HepG2 (cell line): ENCODE results near the gene NDUFAF8. TPM values are rescaled to one million over a fixed set of nuclear protein-coding genes. Genes with fewer than 3 reads are reported as not detected.

Source experiments
- ATAC-seq: fragments of 200-7000 bp; cut with Tn5 transposase; 3 replicates; pipeline ENCODE4 v1.9.1; 2020; ENCODE audit warnings: mild to moderate bottlenecking, moderate library complexity
- BruUV-seq: library from RNA; stranded (reverse); fragments of 400-500 nt; replicated peaks from 2 replicates; lab custom pipeline; 2021; lab: Mats Ljungman, UMichigan
- CTCF ChIA-PET: fragments of 300-600 bp; formaldehyde crosslinking; extraction: SDS; loops from one replicate; lab custom pipeline; 2021; ENCODE audit warnings: low total read pairs, inconsistent platforms, low intra/inter-chr PET ratio; lab: Yijun Ruan, JAX
- POLR2A ChIA-PET: fragments of 350-600 bp; sonication (Branson Sonifier 250); formaldehyde crosslinking; loops from one replicate; lab custom pipeline; 2020; ENCODE audit warnings: antibody characterized with exemption, inconsistent platforms; lab: Yijun Ruan, JAX
- DNase-seq: peaks from one replicate; pipeline ENCODE4 v3.0.0-alpha.2; 2015; ENCODE audit warnings: low spot score
- FAIRE-seq: peaks from 3 replicates; lab custom pipeline; 2011; peaks lifted over from hg19 to GRCh38; lab: Jason Lieb, UNC
- H2AFZ ChIP-seq: one replicate; pipeline ENCODE4 v1.6.1; 2011; ENCODE audit warnings: low read length, inconsistent platforms
- H3K27ac ChIP-seq: fragments of 300-600 bp; 3 replicates; pipeline ENCODE4 v1.8.0; 2011; ENCODE audit warnings: mixed run types, mild to moderate bottlenecking, mixed read lengths, low read length, inconsistent platforms; ENCODE audit not compliant: insufficient read depth; ENCODE audit errors: extremely low read length
- H3K27me3 ChIP-seq, 2 experiments: fragments of 200-600 bp in 1 of 2; 2 replicates in 1 of 2; 3 replicates in 1 of 2; pipeline versions ENCODE4 v1.6.0 to v1.8.0; 2011; ENCODE audit warnings: low read length in 2 of 2, mild to moderate bottlenecking in 2 of 2, moderate library complexity in 2 of 2, inconsistent platforms in 1 of 2; ENCODE audit not compliant: insufficient read depth in 2 of 2, control insufficient read depth in 1 of 2
- H3K36me3 ChIP-seq, 2 experiments: fragments of 200-600 bp in 1 of 2; replicated peaks in 1 of 2; 2 replicates in 1 of 2; 3 replicates in 1 of 2; pipeline versions ENCODE4 v1.5.1 to v1.8.0; 2011; ENCODE audit warnings: low read length in 2 of 2, inconsistent platforms in 1 of 2; ENCODE audit not compliant: insufficient read depth in 2 of 2, control insufficient read depth in 1 of 2
- H3K4me1 ChIP-seq: 2 replicates; pipeline ENCODE4 v1.5.1; 2012; ENCODE audit warnings: low read length, inconsistent platforms; ENCODE audit not compliant: insufficient read depth
- H3K4me2 ChIP-seq: 2 replicates; pipeline ENCODE4 v1.6.0; 2011; ENCODE audit warnings: low read depth, low read length, inconsistent platforms
- H3K4me3 ChIP-seq, 3 experiments: fragments of 200-600 bp in 1 of 3; sonication (generic), shearing (Covaris generic) in 1 of 3; replicated peaks in 1 of 3; 2 replicates each; pipeline ENCODE4 v1.5.1; 2011 to 2016; ENCODE audit warnings: low read length in 3 of 3, inconsistent platforms in 2 of 3, low read depth in 2 of 3, mild to moderate bottlenecking in 2 of 3, control low read depth in 1 of 3, mixed read lengths in 1 of 3; ENCODE audit not compliant: insufficient read depth in 1 of 3
- H3K79me2 ChIP-seq: one replicate; pipeline ENCODE4 v1.6.1; 2011; ENCODE audit warnings: low read length, inconsistent platforms; ENCODE audit not compliant: insufficient read depth
- H3K9ac ChIP-seq: 2 replicates; pipeline ENCODE4 v1.6.0; 2011; ENCODE audit warnings: mild to moderate bottlenecking, low read depth, low read length, inconsistent platforms; ENCODE audit not compliant: insufficient read depth
- H3K9me3 ChIP-seq: 2 replicates; pipeline ENCODE4 v1.5.1; 2012; ENCODE audit warnings: mild to moderate bottlenecking, low read length
- H4K20me1 ChIP-seq: 2 replicates; pipeline ENCODE4 v1.6.0; 2011; ENCODE audit warnings: inconsistent platforms, mild to moderate bottlenecking, low read length, moderate library complexity; ENCODE audit not compliant: insufficient read depth
- ATRX ChIP-seq: sonication (generic); formaldehyde crosslinking; IDR thresholded peaks from 2 replicates; pipeline ENCODE4 v1.4.0; 2020; ENCODE audit warnings: missing genetic modification reagents, borderline replicate concordance
- CENPX ChIP-seq: sonication (generic); formaldehyde crosslinking; IDR thresholded peaks from 2 replicates; pipeline ENCODE4 v1.9.0; 2021; ENCODE audit warnings: mild to moderate bottlenecking, missing genetic modification reagents, moderate library complexity
- NKX3-1 ChIP-seq: sonication (generic); formaldehyde crosslinking; IDR thresholded peaks from 2 replicates; pipeline ENCODE4 v1.5.0; 2020; ENCODE audit warnings: missing genetic modification reagents
- PCBP2 ChIP-seq: fragments of 200-400 bp; formaldehyde crosslinking; optimal IDR thresholded peaks from 2 replicates; pipeline ENCODE3; 2018; ENCODE audit warnings: low read length, low read depth; ENCODE audit not compliant: poor library complexity, severe bottlenecking
- POLR2AphosphoS2 ChIP-seq: IDR thresholded peaks from 2 replicates; pipeline ENCODE4 v1.6.1; 2011; ENCODE audit warnings: low read depth, low read length, improper control_type of control experiment
- SOX5 ChIP-seq: IDR thresholded peaks from 2 replicates; pipeline ENCODE4 v1.6.1; 2016; ENCODE audit warnings: borderline replicate concordance
- ZBTB2 ChIP-seq: sonication (generic); formaldehyde crosslinking; IDR thresholded peaks from 2 replicates; pipeline ENCODE4 v1.8.0; 2022; ENCODE audit warnings: low read depth, missing genetic modification reagents
- ZBTB25 ChIP-seq: IDR thresholded peaks from 2 replicates; pipeline ENCODE4 v1.6.1; 2018; ENCODE audit warnings: missing genetic modification reagents
- ZNF503 ChIP-seq: sonication (generic); formaldehyde crosslinking; IDR thresholded peaks from 2 replicates; pipeline ENCODE4 v1.4.0; 2020; ENCODE audit warnings: missing genetic modification reagents
- ZNF598 ChIP-seq: sonication (generic); formaldehyde crosslinking; IDR thresholded peaks from 2 replicates; pipeline ENCODE4 v1.5.1; 2020; ENCODE audit warnings: mild to moderate bottlenecking, missing genetic modification reagents, borderline replicate concordance
- ZNF740 ChIP-seq: sonication (generic); formaldehyde crosslinking; IDR thresholded peaks from 2 replicates; pipeline ENCODE4 v1.4.0; 2020; ENCODE audit warnings: missing genetic modification reagents
- WGBS: methylation state at CpG from one replicate; pipeline ENCODE4 v1.1.6; 2017; ENCODE audit warnings: low lambda C conversion rate; 5-methylcytosine and 5-hydroxymethylcytosine counted together
- in situ Hi-C: cut with HindIII; loops from 2 replicates; pipeline ENCODE4 v1.10.0; 2017; ENCODE audit warnings: low pct_unique_long_range_greater_than_20kb; ENCODE audit not compliant: extremely low pct_ligation_motif_present
- intact Hi-C: fragments of 100-400 bp; cut with micrococcal nuclease; formaldehyde crosslinking; loops from one replicate; pipeline ENCODE4 v1.10.0; 2022; ENCODE audit not compliant: unreplicated experiment
- polyA plus RNA-seq, 8 experiments: library from polyadenylated mRNA; depleted of rRNA in 3 of 8; stranded (reverse) in 7 of 8; unstranded in 1 of 8; fragments of >200 nt; fragmentation: Illumina TruSeq in 4 of 8; extraction: Trizol in 4 of 8; gene quantifications; 2 replicates each; pipeline versions ENCODE4 v1.2.1 to v1.2.3, GENCODE V29; 2011 to 2016; ENCODE audit warnings: low read depth in 4 of 8, missing spikeins in 1 of 8, mixed read lengths in 1 of 8; ENCODE audit not compliant: insufficient read depth in 1 of 8
- total RNA-seq, 5 experiments: library from RNA; depleted of rRNA; stranded (reverse); fragments of >200 nt; fragmentation: Illumina TruSeq; extraction: Trizol; gene quantifications; 2 replicates each; pipeline ENCODE4 v1.2.3, GENCODE V29; 2016; ENCODE audit warnings: low read depth in 1 of 5

Gene NDUFAF8
- total and polyA plus RNA-seq, 2 of the 13 experiments (the other 11 are each of a cell fraction or from before 2014, with no cell fraction given): 75.6 to 233 TPM

GRCh38 chr17:81247339-81247990 lies 8.3 kb downstream of the NDUFAF8 start:
- no peaks in the 10 kb centered on the region for H3K27me3 ChIP-seq
- H3K79me2 ChIP-seq: no peaks in the 10 kb centered on the region
- H3K4me1 ChIP-seq: peaks cover 26% of the 10 kb centered on the region
- BruUV-seq: no TSS peak
- CTCF ChIA-PET: no interaction called here
- no peak overlapping the region for H3K9ac ChIP-seq
- in situ Hi-C loops: no loop called here
- DNase-seq (no peak), FAIRE-seq (no peak), ATAC-seq (no peak)
- H3K4me2 ChIP-seq: no peak overlapping the region
- WGBS: 86% methylated on average over 15 of the region's 15 CpGs
- H3K36me3 ChIP-seq: peaks cover 13 to 20% of the 10 kb centered on the region in 2 experiments; a peak in 3 of 5 replicates
- POLR2A ChIA-PET: interaction anchor here (0.8 to 1.3 kb wide), 3 partner anchors 8 to 305 kb away, joined by 4 to 6 read pairs (median 4); partner anchors contain the start of genes CEP131, FAAP100, NDUFAF8 and TEPSIN
- H4K20me1 ChIP-seq: no peaks in the 10 kb centered on the region
- no peak overlapping the region for H3K4me3 ChIP-seq
- intact Hi-C loops: no loop called here
- H3K9me3 ChIP-seq: no peaks in the 10 kb centered on the region
- no peak overlapping the region for H2AFZ ChIP-seq
- H3K27ac ChIP-seq: no peak overlapping the region
- TF ChIP-seq ZBTB25 (CRISPR knock-in tag): no peak
- no peak for TF ChIP-seq ZNF740 (CRISPR knock-in tag)
- no peak for TF ChIP-seq ATRX
- no peak for TF ChIP-seq ZNF598
- TF ChIP-seq PCBP2: no peak
- TF ChIP-seq CENPX (CRISPR knock-in tag): no peak
- no peak for TF ChIP-seq NKX3-1 (CRISPR knock-in tag)
- TF ChIP-seq SOX5 (CRISPR knock-in tag): no peak
- TF ChIP-seq POLR2AphosphoS2: no peak
- TF ChIP-seq ZBTB2: no peak
- no peak for TF ChIP-seq ZNF503 (CRISPR knock-in tag)
- TF ChIP-seq, all 625 proteins: peak for 0
